HCT116 (cell line): ENCODE data around the gene GPR107.

ENCODE experiments used
- CTCF ChIP-seq, 3 experiments: fragments of 200-600 bp in 1 of 3; sonication (generic) in 1 of 3; IDR thresholded peaks in 2 of 3; conservative IDR thresholded peaks in 1 of 3; 2 replicates each; pipeline ENCODE4 v1.5.1; 2012 to 2017; ENCODE audit warnings: low read depth in 2 of 3, low read length in 2 of 3, antibody characterized with exemption in 1 of 3, borderline replicate concordance in 1 of 3, control low read depth in 1 of 3, mild to moderate bottlenecking in 1 of 3, mixed read lengths in 1 of 3, mixed run types in 1 of 3, moderate library complexity in 1 of 3; ENCODE audit not compliant: insufficient read depth in 1 of 3
- POLR2A ChIP-seq: IDR thresholded peaks from 2 replicates; pipeline ENCODE4 v1.7.0; 2011; ENCODE audit warnings: borderline replicate concordance; ENCODE audit not compliant: insufficient read depth, insufficient read length; ENCODE audit errors: extremely low read depth
- RAD21 ChIP-seq: IDR thresholded peaks from 2 replicates; pipeline ENCODE4 v1.6.1; 2012; ENCODE audit warnings: low read depth, mild to moderate bottlenecking
- SP1 ChIP-seq: IDR thresholded peaks from 2 replicates; pipeline ENCODE4 v1.6.1; 2012; ENCODE audit warnings: low read depth

GRCh38 chr9:130107234-130107861 lies 53.6 kb downstream of the GPR107 start:
- TF ChIP-seq SP1: no peak
- TF ChIP-seq RAD21: peak; percentile 92
- TF ChIP-seq CTCF (IDR thresholded peaks at IDR 0.05 in 2 of 3, conservative IDR thresholded peaks at IDR 0.05 in 1 of 3; ENCODE audit: borderline replicate concordance in 1 of 3, insufficient read depth in 1 of 3, low read depth in 2 of 3, low read length in 2 of 3): peak; percentile 69 to 92 (median 82)
- no peak for TF ChIP-seq POLR2A
